Measurements from ENCODE around the gene SLC13A3. TPM values are rescaled to one million over a fixed set of nuclear protein-coding genes. Genes with fewer than 3 reads are reported as not detected.

SLC13A3 gene
- total RNA-seq, 2 experiments from 2014 or later, result 0.35 TPM; not detected in 1

DNA sequence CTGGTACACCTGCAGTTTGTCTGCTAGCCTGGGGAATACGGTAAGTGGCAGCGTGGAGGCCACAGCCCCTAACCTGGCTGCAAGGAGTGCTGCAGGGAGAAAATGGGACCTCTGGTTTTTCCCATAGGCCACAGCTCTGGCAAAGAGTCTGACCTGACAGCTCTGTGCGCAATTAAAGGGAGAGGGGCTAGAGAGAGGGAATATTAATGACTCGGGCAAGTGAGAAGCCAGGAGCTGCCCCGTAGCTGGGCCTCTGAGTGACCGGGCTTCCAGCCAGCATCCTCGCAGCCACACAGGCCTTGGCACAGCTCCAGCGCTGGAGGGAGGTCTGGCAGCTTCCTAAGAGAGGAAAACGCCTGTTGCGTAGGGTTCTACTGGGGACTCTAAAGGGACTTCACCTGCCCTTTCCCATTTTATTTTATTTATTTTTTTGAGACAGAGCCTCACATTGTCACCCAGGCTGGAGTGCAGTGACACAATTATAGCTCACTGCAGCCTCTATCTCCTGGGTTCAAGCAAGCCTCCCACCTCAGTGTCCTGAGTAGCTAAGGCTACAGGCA is 82.6 kb downstream of the SLC13A3 start:
- no peak overlapping the region for H3K4me3 Mint-ChIP-seq
- no peaks in the 10 kb centered on the region for H3K9me3 Mint-ChIP-seq
- no peak for DNase-seq
- peaks cover 36% of the 10 kb centered on the region for H3K27me3 Mint-ChIP-seq
- POLR2A ChIA-PET, result no interaction called here
- CTCF ChIA-PET, result interaction anchor here (0.6 kb wide), 1 partner anchor 384 kb away, joined by 3 read pairs; no protein-coding TSS in a partner anchor
- no peaks in the 10 kb centered on the region for H3K4me1 Mint-ChIP-seq
- H3K36me3 Mint-ChIP-seq (ENCODE audit: low read depth), result no peaks in the 10 kb centered on the region
- no peak overlapping the region for H3K27ac Mint-ChIP-seq

- Mint-ChIP-seq H3K36me3 (ENCODE audit: low read depth) (no peaks in the 10 kb centered on the region), H3K27ac (no peak overlapping the region), H3K4me1 (no peaks in the 10 kb centered on the region), H3K9me3 (no peaks in the 10 kb centered on the region), H3K4me3 (no peak overlapping the region), H3K27me3 (peaks cover 23% of the 10 kb centered on the region)
- ChIA-PET POLR2A (no interaction called here), CTCF (interaction anchor here (1.4 kb wide), 1 partner anchor 22 kb away, joined by 3 read pairs; no protein-coding TSS in a partner anchor)
- DNase-seq, result no peak
Observed at GRCh38 chr20:46566125-46566524, 85.1 kb downstream of the SLC13A3 start.

GRCh38 chr20:46564241-46564957 is 86.9 kb downstream of the SLC13A3 start:
- no peak overlapping the region for H3K4me3 Mint-ChIP-seq
- no peaks in the 10 kb centered on the region for H3K9me3 Mint-ChIP-seq
- no peaks in the 10 kb centered on the region for H3K36me3 Mint-ChIP-seq (ENCODE audit: low read depth)
- H3K27me3 Mint-ChIP-seq, result peaks cover 11% of the 10 kb centered on the region
- H3K27ac Mint-ChIP-seq, result no peak overlapping the region
- POLR2A ChIA-PET, result no interaction called here
- CTCF ChIA-PET, result interaction anchor here (1.4 kb wide), 1 partner anchor 20 kb away, joined by 3 read pairs; no protein-coding TSS in a partner anchor
- no peak for DNase-seq
- peaks cover 14% of the 10 kb centered on the region for H3K4me1 Mint-ChIP-seq

- peaks cover 11% of the 10 kb centered on the region for H3K27me3 Mint-ChIP-seq
- no peaks in the 10 kb centered on the region for H3K36me3 Mint-ChIP-seq (ENCODE audit: low read depth)
- no peak for DNase-seq
- peaks cover 15% of the 10 kb centered on the region for H3K4me1 Mint-ChIP-seq
- H3K9me3 Mint-ChIP-seq, result no peaks in the 10 kb centered on the region
- ChIA-PET CTCF (no interaction called here), POLR2A (no interaction called here)
- no peak overlapping the region for H3K4me3 Mint-ChIP-seq
- H3K27ac Mint-ChIP-seq, result no peak overlapping the region
Observed at GRCh38 chr20:46563860-46564221, 87.4 kb downstream of the SLC13A3 start.

- POLR2A ChIA-PET, result no interaction called here
- H3K36me3 Mint-ChIP-seq (ENCODE audit: low read depth), result no peaks in the 10 kb centered on the region
- CTCF ChIA-PET, result interaction anchor here (0.6 to 4.0 kb wide), 4 partner anchors 11 to 50 kb away, joined by 3 to 10 read pairs (median 7); no protein-coding TSS in a partner anchor
- no peaks in the 10 kb centered on the region for H3K9me3 Mint-ChIP-seq
- H3K27ac Mint-ChIP-seq, result no peak overlapping the region
- H3K4me3 Mint-ChIP-seq, result no peak overlapping the region
- H3K27me3 Mint-ChIP-seq, result peaks cover 11% of the 10 kb centered on the region
- H3K4me1 Mint-ChIP-seq, result peaks cover 17% of the 10 kb centered on the region
- no peak for DNase-seq
Observed at GRCh38 chr20:46563170-46563859, 87.9 kb downstream of the SLC13A3 start.

DNA sequence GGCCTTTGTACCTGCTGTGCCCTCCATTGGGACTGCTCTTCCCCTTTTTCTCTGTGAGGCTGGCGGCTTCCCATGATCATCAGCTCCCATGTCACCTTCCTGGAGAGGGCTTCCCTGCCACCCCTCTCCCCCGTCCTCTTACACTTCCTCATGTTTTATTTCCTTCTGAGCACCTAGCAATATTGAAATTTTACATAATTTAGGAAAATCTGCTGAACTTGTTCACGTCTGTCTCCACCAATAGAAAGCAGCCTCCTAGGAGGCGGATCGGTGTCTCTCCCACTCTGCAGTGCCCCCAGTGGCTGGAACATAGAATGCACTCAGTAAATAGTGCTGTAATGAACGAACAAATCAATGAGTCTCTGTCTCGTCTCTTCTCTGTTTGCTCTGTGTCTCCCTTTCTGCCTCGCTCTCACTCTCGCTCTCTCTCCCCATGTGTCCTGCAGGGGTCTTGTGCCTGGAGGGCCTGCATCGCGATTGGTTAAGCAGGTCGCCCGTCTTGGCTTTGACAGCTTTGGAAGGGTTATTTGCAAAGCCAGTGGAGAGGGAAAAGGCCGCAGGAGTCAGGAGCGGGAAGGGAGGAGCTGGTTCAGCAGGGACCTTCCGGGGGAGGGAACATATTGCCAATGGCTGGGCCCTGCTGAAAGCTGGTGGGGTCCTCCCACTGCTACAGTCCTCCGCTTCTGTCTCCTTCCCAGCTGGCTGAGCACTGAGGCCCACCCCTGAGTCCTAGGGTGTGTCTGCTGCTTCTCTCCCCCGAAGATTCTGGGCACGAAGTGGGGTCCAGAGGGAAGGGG is 88.7 kb downstream of the SLC13A3 start:
- POLR2A ChIA-PET, result no interaction called here
- Mint-ChIP-seq H3K4me3 (no peak overlapping the region), H3K27ac (no peak overlapping the region), H3K9me3 (no peaks in the 10 kb centered on the region), H3K27me3 (peaks cover 8% of the 10 kb centered on the region), H3K36me3 (ENCODE audit: low read depth) (no peaks in the 10 kb centered on the region), H3K4me1 (peaks cover 22% of the 10 kb centered on the region)
- DNase-seq, result peak; percentile 69
- CTCF ChIA-PET, result interaction anchor here (0.6 to 4.0 kb wide), 7 partner anchors 10 to 50 kb away, joined by 3 to 10 read pairs (median 5); no protein-coding TSS in a partner anchor

DNA sequence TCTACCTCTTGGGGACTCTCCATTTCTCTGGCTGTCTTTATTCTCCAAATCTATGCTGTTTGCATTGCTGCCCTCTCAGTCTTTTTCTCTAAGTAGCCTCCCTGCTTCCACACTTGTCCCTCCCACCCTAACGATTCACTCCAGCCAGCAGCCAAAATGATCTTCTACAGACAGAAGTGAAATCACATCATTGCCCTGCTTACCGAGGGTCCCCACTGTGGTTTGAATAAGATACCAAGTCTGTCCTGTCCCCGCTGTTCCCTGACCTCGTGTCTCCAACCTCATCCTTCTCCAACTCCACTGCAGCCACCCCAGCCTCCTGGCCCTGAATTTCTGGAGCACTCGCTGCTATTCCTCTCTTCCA is 89.3 kb downstream of the SLC13A3 start:
- Mint-ChIP-seq H3K27me3 (peaks cover 7% of the 10 kb centered on the region), H3K36me3 (ENCODE audit: low read depth) (no peaks in the 10 kb centered on the region), H3K4me3 (no peak overlapping the region), H3K4me1 (peaks cover 27% of the 10 kb centered on the region), H3K27ac (no peak overlapping the region), H3K9me3 (no peaks in the 10 kb centered on the region)
- ChIA-PET POLR2A (no interaction called here), CTCF (interaction anchor here (1.1 to 4.0 kb wide), 6 partner anchors 9 to 40 kb away, joined by 3 to 10 read pairs (median 4); no protein-coding TSS in a partner anchor)
- DNase-seq, result no peak

- no peak for DNase-seq
- H3K4me1 Mint-ChIP-seq, result peaks cover 38% of the 10 kb centered on the region
- no peaks in the 10 kb centered on the region for H3K9me3 Mint-ChIP-seq
- no peak overlapping the region for H3K27ac Mint-ChIP-seq
- POLR2A ChIA-PET, result no interaction called here
- CTCF ChIA-PET, result interaction anchor here (0.7 to 4.0 kb wide), 4 partner anchors 9 to 73 kb away, joined by 3 to 10 read pairs (median 5); partner anchors contain the start of gene OCSTAMP
- no peaks in the 10 kb centered on the region for H3K36me3 Mint-ChIP-seq (ENCODE audit: low read depth)
- H3K4me3 Mint-ChIP-seq, result no peak overlapping the region
- H3K27me3 Mint-ChIP-seq, result peaks cover 4% of the 10 kb centered on the region
Observed at GRCh38 chr20:46559685-46560440, 91.4 kb downstream of the SLC13A3 start.

DNA sequence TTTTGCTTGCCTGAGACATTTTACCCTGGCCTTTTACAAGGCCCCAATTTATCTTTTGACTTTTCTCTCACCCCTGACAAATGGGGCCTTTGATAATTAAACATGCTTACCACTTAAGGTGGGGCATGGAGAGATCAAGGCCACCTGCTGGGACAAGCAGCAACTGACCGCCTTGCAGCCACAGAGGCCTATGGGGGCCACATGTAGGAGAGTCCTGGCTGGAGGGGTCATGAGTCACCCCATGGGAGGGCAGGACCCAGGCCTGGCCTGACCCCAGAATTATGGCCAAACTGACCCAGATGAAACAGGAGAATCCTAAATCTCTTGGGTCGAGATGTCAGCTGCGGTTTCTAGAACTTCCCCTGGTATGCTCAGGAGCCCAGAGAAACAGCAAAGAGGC is 92.3 kb downstream of the SLC13A3 start:
- H3K27me3 Mint-ChIP-seq, result peaks cover 4% of the 10 kb centered on the region
- ChIA-PET CTCF (interaction anchor here (0.7 to 1.4 kb wide), 6 partner anchors 8 to 74 kb away, joined by 3 to 7 read pairs (median 3); partner anchors contain the start of gene OCSTAMP), POLR2A (no interaction called here)
- H3K36me3 Mint-ChIP-seq (ENCODE audit: low read depth), result no peaks in the 10 kb centered on the region
- peaks cover 41% of the 10 kb centered on the region for H3K4me1 Mint-ChIP-seq
- DNase-seq, result no peak
- no peaks in the 10 kb centered on the region for H3K9me3 Mint-ChIP-seq
- no peak overlapping the region for H3K27ac Mint-ChIP-seq
- no peak overlapping the region for H3K4me3 Mint-ChIP-seq

- Mint-ChIP-seq H3K36me3 (ENCODE audit: low read depth) (no peaks in the 10 kb centered on the region), H3K9me3 (no peaks in the 10 kb centered on the region), H3K4me1 (peaks cover 44% of the 10 kb centered on the region), H3K27me3 (peaks cover 4% of the 10 kb centered on the region), H3K4me3 (no peak overlapping the region), H3K27ac (no peak overlapping the region)
- ChIA-PET CTCF (interaction anchor here (0.8 to 1.0 kb wide), 4 partner anchors 9 to 19 kb away, joined by 3 to 5 read pairs (median 3); no protein-coding TSS in a partner anchor), POLR2A (interaction anchor here (1.1 kb wide), 1 partner anchor 45 kb away, joined by 3 read pairs; no protein-coding TSS in a partner anchor)
- no peak for DNase-seq
Observed at GRCh38 chr20:46558511-46558959, 92.7 kb downstream of the SLC13A3 start.

GRCh38 chr20:46557231-46557956 is 93.9 kb downstream of the SLC13A3 start:
- H3K4me1 Mint-ChIP-seq, result peaks cover 55% of the 10 kb centered on the region
- POLR2A ChIA-PET, result interaction anchor here (1.1 kb wide), 1 partner anchor 44 kb away, joined by 3 read pairs; no protein-coding TSS in a partner anchor
- no peak overlapping the region for H3K27ac Mint-ChIP-seq
- CTCF ChIA-PET, result no interaction called here
- H3K4me3 Mint-ChIP-seq, result no peak overlapping the region
- DNase-seq, result no peak
- H3K36me3 Mint-ChIP-seq (ENCODE audit: low read depth), result no peaks in the 10 kb centered on the region
- peaks cover 4% of the 10 kb centered on the region for H3K27me3 Mint-ChIP-seq
- H3K9me3 Mint-ChIP-seq, result no peaks in the 10 kb centered on the region
